Ovary (tissue), 9 donors: ENCODE results near the gene NDUFB6. TPM values are rescaled to one million over a fixed set of nuclear protein-coding genes. Genes with fewer than 3 reads are reported as not detected.
A peak's percentile ranks its signal among the peaks of the same experiment; 100 is the strongest.

Experiments
- DNase-seq, 5 donors: peaks; one replicate each; pipeline ENCODE4 v3.0.0-alpha.2; 2019 to 2020
- H3K27ac ChIP-seq, 2 donors: fragments of 200-600 bp; one replicate each; pipeline versions ENCODE4 v1.5.1 to v1.8.0; 2019 to 2022
- H3K27me3 ChIP-seq: fragments of 200-600 bp; one replicate; pipeline ENCODE4 v1.8.0; 2022
- H3K36me3 ChIP-seq: fragments of 200-600 bp; sonication (generic); one replicate; pipeline ENCODE4 v1.5.1; 2019
- H3K4me1 ChIP-seq: one replicate; pipeline ENCODE4 v1.8.1; 2013; ENCODE audit warnings: mild to moderate bottlenecking, moderate library complexity; ENCODE audit not compliant: insufficient read depth
- H3K4me3 ChIP-seq: fragments of 200-600 bp; sonication (generic); one replicate; pipeline ENCODE4 v1.5.1; 2017
- H3K9me3 ChIP-seq, 2 donors: fragments of 200-600 bp in 1 of 2; sonication (generic) in 1 of 2; one replicate each; pipeline versions ENCODE4 v1.5.1 to v1.8.1; 2013 to 2019; ENCODE audit warnings: mild to moderate bottlenecking in 1 of 2, moderate library complexity in 1 of 2
- EP300 ChIP-seq: sonication (generic); formaldehyde crosslinking; IDR thresholded peaks from one replicate; pipeline ENCODE4 v1.6.1; 2017; ENCODE audit warnings: antibody characterized with exemption
- POLR2A ChIP-seq: fragments of 450-650 bp; IDR thresholded peaks from one replicate; pipeline ENCODE4 v1.6.1; 2017; ENCODE audit warnings: antibody characterized with exemption, mild to moderate bottlenecking, moderate library complexity
- WGBS, 3 donors: extraction: QIAGEN DNeasy Blood & Tissue Kit in 1 of 3; methylation state at CpG; one replicate each; pipeline versions ENCODE4 v1.1.5 to v1.1.7; 2013 to 2017; 5-methylcytosine and 5-hydroxymethylcytosine counted together
- intact Hi-C, 4 donors: fragments of 100-400 bp; cut with DNase I; formaldehyde crosslinking; loops; one replicate each; pipeline versions ENCODE4 v1.11.0 to v1.15.1; 2022 to 2023
- polyA plus RNA-seq, 2 donors: library from polyadenylated mRNA; stranded (reverse); fragments of 200-250 nt in 1 of 2; fragments of 350-450 nt in 1 of 2; fragmentation: Illumina TruSeq in 1 of 2; extraction: RNeasy Lipid Tissue Mini Kit (QIAGEN cat#74804) in 1 of 2; gene quantifications; one replicate each; pipeline ENCODE4 v1.2.3, GENCODE V29; 2013 to 2014
- total RNA-seq, 7 donors: library from RNA; depleted of rRNA in 2 of 7; stranded (reverse); fragments of >200 nt in 2 of 7; fragmentation: NEBNext Ultra II Directional in 3 of 7; extraction: Animal tissue kit (Norgen Biotek cat#: 25700) in 3 of 7; gene quantifications; one replicate each; pipeline versions ENCODE4 v1.1.0 to v1.2.4, GENCODE V29; 2016 to 2023
- TF ChIP-seq, protein P1 (sequence below), 3 donors: fragments of 450-650 bp in 2 of 3; fragments of 200-600 bp in 1 of 3; IDR thresholded peaks; one replicate each; pipeline versions ENCODE4 v1.5.1 to v1.8.0; 2016 to 2022; ENCODE audit warnings: antibody characterized with exemption in 3 of 3, mild to moderate bottlenecking in 1 of 3
- donor health status: DM: no; HTN: no; CAD: no; lungs with moderate emphysema.
- donor health status: DM: no; HTN: no; CAD: no.
- donor health status: Bipolar disorder and iron deficiency.
- donor health status: DM: yes; HTN: yes; CAD: no.
- donor health status: DM: no; HTN: no; CAD: no.
- donor health status: DM: yes; HTN: yes; CAD: no.

The NDUFB6 gene
- total and polyA plus RNA-seq, 9 donors, result 19.6 to 42.5 (median 37.8) TPM

DNA sequence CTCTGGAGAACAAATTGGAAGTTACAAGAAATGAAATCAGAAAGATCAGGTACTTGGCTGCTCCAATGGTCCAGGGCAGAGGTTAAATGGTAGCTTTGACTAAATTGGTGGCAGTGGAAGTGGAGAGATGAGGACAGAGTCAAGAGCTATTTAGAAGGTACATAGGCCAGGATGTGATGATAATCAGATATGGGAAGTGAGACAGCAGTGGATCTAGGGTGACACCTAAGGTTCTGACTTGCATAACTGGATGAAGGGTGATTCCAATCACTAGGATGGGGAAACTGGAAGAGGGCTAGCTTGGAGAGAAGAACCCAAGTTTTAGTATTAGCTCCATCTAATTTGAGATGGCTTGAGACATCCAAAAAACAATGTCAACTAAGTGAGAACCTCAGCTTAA lies 24.0 kb upstream of the NDUFB6 start:
- Histone ChIP-seq H3K27me3 (no peaks in the 10 kb centered on the region), H3K4me3 (no peak overlapping the region), H3K9me3 (no peaks in the 10 kb centered on the region), H3K4me1 (no peaks in the 10 kb centered on the region), H3K36me3 (no peaks in the 10 kb centered on the region), H3K27ac (no peak overlapping the region)
- intact Hi-C loops, result no loop called here
- DNase-seq, result no peak
- TF ChIP-seq, protein P1, sequence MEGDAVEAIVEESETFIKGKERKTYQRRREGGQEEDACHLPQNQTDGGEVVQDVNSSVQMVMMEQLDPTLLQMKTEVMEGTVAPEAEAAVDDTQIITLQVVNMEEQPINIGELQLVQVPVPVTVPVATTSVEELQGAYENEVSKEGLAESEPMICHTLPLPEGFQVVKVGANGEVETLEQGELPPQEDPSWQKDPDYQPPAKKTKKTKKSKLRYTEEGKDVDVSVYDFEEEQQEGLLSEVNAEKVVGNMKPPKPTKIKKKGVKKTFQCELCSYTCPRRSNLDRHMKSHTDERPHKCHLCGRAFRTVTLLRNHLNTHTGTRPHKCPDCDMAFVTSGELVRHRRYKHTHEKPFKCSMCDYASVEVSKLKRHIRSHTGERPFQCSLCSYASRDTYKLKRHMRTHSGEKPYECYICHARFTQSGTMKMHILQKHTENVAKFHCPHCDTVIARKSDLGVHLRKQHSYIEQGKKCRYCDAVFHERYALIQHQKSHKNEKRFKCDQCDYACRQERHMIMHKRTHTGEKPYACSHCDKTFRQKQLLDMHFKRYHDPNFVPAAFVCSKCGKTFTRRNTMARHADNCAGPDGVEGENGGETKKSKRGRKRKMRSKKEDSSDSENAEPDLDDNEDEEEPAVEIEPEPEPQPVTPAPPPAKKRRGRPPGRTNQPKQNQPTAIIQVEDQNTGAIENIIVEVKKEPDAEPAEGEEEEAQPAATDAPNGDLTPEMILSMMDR (IDR thresholded peaks at IDR 0.05), result no peak
- TF ChIP-seq EP300 (no peak), POLR2A (no peak)

DNA sequence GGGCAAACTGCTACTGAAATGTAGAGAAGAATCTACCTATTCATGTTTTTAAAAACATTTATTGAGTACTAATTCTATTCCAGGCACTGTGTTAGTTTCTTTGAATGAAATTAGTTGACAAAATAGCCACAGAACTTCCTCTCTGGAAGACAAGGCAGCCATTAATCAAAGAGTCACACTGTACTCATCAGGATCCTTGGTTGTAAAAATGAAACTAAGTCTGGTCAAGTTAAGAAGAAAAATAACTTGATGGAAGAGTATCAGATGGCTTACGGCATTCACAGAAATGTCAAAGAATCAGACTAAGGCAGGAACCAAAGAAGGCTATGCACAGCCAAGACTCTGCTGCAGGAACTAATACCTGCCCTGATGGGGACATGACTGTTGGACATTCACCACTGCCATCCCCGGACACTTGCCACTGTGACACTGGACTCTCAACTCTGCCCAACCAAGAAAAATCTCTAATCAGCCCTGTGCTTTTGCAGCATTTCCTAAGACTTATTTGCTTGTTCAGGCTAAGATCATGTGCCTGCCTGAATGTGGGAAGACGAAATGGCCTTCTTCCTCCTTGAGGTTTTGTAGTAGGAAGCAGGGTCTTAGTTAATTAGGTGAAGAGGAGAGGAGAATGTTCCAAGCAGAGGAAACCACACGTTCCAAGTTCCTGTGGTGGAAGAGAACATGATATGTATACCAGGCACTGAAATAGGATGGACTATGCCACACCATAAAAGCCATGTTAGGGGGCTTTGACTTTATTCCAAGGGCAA lies 23.3 kb upstream of the NDUFB6 start:
- Histone ChIP-seq H3K27me3 (no peaks in the 10 kb centered on the region), H3K9me3 (no peaks in the 10 kb centered on the region), H3K4me1 (no peaks in the 10 kb centered on the region), H3K27ac (no peak overlapping the region), H3K4me3 (no peak overlapping the region), H3K36me3 (no peaks in the 10 kb centered on the region)
- intact Hi-C loops, result no loop called here
- DNase-seq, result no peak
- 80 to 87% (median 86%) methylated on average over 4 of the region's 4 CpGs for WGBS, 3 donors
- TF ChIP-seq EP300 (no peak), POLR2A (no peak)
- TF ChIP-seq, protein P1 (IDR thresholded peaks at IDR 0.05), result no peak

DNA sequence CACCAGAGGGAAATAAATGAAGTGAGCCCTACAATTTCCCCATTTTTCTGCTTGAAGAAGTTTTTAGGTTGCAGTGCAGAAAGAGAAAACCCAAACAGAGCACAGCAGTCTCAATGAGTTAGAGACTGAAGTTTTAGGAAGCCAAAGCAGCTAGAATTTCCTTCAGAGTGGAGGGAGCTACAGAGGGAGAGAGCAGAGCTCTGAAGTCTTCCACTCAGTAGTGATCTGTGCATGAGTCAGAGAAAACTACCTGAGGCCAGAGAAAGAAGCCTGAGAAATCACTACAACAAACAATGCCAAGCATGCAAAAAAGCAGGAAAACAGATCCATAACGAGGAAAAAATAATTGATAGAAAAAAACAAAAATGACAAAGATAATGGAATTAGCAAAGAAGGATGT lies 17.9 kb upstream of the NDUFB6 start:
- H3K4me3 ChIP-seq, result no peak overlapping the region
- H3K4me1 ChIP-seq, result no peaks in the 10 kb centered on the region
- no peaks in the 10 kb centered on the region for H3K9me3 ChIP-seq
- no peak for DNase-seq
- WGBS, 3 donors, result 29 to 35% (median 33%) methylated on average over 1 of the region's 1 CpG
- H3K27me3 ChIP-seq, result no peaks in the 10 kb centered on the region
- TF ChIP-seq EP300, result no peak
- H3K36me3 ChIP-seq, result no peaks in the 10 kb centered on the region
- H3K27ac ChIP-seq, result no peak overlapping the region
- intact Hi-C loops, result no loop called here

DNA sequence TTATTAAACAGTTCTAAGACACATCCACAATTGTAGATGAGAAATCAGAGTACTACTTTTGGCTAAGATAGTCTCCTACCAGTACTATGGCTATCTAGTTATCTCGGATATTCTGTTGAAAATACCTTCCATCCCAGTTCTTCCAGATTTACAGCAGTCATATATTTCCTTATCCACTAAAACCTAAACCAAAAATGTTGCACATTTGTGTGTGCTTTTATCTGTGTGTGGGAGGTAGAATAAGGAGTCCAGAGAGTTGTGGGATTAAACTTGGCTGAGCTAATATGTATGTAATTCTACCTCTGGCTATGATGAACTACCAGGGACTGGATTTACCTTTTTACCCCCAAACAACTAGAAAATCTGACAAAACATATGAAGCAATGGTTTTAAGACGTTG lies 17.5 kb upstream of the NDUFB6 start:
- Histone ChIP-seq H3K27ac (no peak overlapping the region), H3K9me3 (no peaks in the 10 kb centered on the region), H3K27me3 (no peaks in the 10 kb centered on the region), H3K4me1 (no peaks in the 10 kb centered on the region), H3K36me3 (no peaks in the 10 kb centered on the region), H3K4me3 (no peak overlapping the region)
- intact Hi-C loops, result no loop called here
- WGBS, 3 donors, result 16 to 21% (median 17%) methylated on average over 2 of the region's 2 CpGs
- TF ChIP-seq, protein P1 (IDR thresholded peaks at IDR 0.05), result no peak
- TF ChIP-seq EP300 (no peak), POLR2A (no peak)
- DNase-seq, result no peak

DNA sequence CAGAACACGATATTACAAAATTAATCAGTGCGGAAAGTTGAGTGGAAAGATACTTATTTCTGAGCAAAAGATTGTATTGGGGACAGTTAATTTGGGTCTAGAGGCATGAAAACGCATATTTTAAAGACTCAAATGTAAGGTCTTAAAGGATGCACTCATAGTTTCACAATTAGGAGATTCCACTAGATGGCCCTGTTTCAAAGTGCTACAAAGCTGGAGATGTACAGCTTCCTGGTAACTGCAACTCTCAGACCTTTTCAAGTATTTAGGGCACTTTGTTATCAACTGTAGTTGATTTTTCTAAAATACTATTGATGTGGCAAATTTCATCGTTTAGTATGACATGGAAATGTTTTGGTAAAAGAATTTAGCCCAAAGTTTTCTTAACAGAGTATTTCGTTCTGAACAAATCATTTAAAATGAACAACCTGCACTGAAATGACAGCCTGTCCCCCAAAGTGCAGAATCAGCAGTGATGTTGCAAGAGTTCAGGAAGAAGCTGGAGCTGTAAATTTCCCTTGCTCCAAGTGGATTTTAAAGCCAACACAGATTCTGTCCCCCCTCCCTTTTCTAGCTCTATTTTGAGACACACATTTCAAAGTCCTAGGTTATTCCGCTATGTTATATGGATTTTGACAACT lies 16.2 kb upstream of the NDUFB6 start:
- Histone ChIP-seq H3K27me3 (no peaks in the 10 kb centered on the region), H3K4me3 (no peak overlapping the region), H3K27ac (no peak overlapping the region), H3K4me1 (no peaks in the 10 kb centered on the region), H3K9me3 (no peaks in the 10 kb centered on the region), H3K36me3 (no peaks in the 10 kb centered on the region)
- WGBS, 3 donors, result 33 to 40% (median 38%) methylated on average over 6 of the region's 6 CpGs
- TF ChIP-seq, protein P1 (IDR thresholded peaks at IDR 0.05), result peak in 1 of 3 donors; percentile 13
- TF ChIP-seq EP300 (no peak), POLR2A (no peak)
- no peak for DNase-seq
- intact Hi-C loops, result loop anchor here in 2 of 4 donors (5.0 to 10.0 kb wide), 2 partner anchors 376 to 378 kb away; no protein-coding TSS in a partner anchor
